HG03521 (cell line): ENCODE data around the gene TMEM94.
"Not testable (repeated sequence)": the region's sequence is repeated elsewhere in the genome, so short reads cannot be mapped to it uniquely, and the experiment has no call there.

Experiments
- ATAC-seq: cut with Tn5 transposase; IDR thresholded peaks from one replicate; pipeline ENCODE4 v1.9.1; 2021; ENCODE audit warnings: mild to moderate bottlenecking, moderate library complexity; ENCODE audit not compliant: unreplicated experiment

TMEM94 gene

DNA sequence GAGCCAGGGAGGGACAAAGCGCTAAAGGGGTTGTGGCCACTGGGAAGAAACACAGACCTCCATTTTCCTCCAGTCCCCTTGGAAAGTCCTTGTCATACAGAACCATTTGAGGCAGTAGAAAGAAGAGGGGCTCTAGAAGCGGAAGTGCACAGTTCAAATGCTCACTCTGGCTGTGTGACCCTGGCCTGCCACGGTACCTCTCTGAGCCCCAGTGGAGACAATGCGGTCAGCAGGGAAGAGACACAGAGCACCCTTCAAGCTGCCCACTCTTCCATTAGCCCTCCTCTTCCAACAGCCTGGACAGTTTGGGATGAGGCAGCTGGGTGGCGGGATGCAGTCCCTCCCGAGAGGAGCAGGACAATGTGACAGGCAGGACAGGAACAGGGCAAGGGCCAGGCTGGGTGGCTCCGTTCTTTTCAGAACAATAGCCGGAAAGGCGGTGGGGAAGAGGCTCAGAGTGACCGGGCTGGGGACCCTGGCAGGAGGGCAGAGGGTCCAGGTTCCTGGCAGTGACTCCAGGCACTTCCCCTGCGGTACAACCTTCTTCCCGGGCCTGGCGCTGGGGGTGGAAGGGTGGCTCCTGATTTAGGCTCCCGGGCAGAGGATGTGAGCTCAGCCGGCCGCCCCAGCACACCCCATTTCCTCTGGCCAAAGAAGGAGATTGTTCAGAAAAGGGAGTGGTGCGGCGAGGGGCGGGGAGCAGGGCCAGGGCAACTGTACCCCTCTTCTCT lies 53.3 kb downstream of the TMEM94 start:
- ATAC-seq, result no peak

- no peak for ATAC-seq
Measured at GRCh38 chr17:75511270-75511609, 54.8 kb downstream of the TMEM94 start.

GRCh38 chr17:75511610-75512575 lies 55.5 kb downstream of the TMEM94 start:
- ATAC-seq, result no peak

- no peak for ATAC-seq
Measured at GRCh38 chr17:75512926-75513640, 56.6 kb downstream of the TMEM94 start.

GRCh38 chr17:75513641-75514000 lies 57.2 kb downstream of the TMEM94 start:
- ATAC-seq, result no peak

DNA sequence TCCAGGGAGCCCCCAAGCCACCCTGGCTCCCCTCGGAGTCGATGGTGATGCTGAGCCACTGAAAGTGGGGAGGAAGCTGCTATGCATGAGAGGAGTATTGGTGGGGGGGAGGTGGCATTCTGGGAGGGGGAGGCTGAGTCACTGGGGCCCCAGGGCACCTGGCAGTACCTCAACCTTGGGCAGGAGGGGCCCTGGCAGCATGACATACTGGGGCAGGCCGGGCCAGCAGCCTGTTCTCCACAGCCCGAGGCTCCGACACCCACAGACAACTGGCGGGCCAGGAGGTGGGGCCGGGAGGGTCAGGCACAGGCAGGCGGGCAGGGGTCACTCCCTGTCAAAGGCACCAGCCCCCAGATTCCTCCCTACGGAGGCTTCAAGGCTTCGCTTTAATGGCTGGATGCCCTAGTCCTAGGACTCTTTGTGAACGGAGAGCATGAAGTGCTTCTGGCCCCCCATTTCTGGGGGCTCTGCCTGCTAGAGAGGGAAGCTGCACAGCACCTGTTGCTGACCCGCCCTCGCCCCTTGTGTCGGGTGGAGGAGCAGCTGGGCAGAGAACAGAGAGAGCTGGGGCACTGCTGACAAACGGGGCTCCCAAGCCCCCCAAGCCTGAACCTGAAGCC lies 58.0 kb downstream of the TMEM94 start:
- no peak for ATAC-seq

GRCh38 chr17:75514919-75515495 lies 58.6 kb downstream of the TMEM94 start:
- ATAC-seq, result no peak

DNA sequence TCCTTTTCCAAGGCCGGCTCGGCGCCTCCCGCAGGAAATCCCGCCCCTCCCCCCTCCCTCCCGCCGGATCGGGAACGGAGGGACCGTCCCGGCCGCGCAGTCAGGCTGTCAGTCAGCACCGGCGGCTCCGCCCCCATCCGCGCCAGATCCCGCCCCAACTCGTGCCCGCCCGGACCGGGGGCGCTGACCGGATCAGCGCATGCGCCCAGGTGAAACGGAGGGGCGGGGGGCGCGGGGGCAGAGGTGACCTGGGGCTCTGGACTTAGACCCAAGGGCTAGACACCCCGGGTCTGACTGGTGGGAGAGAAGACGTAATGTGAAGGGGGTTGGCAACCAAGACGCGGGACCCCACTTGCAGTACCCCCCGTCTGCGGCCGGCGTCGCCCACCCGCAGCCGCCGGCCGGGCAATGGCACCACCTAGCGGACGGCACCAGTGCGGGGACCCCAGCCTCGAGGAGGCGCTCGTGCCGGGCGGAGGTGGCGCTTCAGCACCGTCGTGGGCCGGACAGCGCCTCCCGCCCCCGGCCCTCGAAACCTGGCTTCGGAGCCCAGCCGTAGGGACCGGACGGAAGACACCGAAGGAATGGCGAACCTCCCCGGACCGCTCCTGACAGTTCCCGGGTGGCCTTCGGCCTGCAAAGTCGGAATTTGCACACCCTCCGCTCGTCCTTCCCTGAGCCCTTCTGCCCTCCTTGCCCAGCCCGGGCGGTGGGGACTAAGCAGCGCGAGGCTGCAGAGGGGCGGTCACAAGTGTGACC lies 59.2 kb downstream of the TMEM94 start, which contains the start of gene CASKIN2:
Gene CASKIN2, minus strand, starts transcription at position 42 of the 759 bp plus-strand sequence. CDS start 1,733 bp downstream, outside the sequence.
- peak; percentile 34 for ATAC-seq

DNA sequence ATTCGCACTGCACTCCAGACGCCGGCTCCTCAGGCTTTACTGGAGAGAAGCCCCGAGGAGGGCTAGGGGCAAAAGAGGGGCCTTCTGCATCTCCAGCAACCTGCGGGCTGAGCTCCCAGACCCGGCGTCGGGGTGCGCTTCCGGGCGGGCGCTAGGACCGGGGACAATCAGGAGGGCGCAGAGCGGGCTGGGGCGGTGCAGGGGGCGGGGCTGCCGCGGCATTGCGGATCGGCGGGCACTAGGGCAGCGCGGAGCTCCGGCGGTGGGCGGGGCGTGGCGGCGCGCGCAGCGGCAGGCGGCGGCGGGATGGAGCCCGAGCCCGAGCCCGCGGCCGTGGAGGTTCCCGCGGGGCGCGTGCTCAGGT lies 59.8 kb downstream of the TMEM94 start, which contains the start of gene TSEN54:
Gene TSEN54, plus strand, starts transcription at position 274 of the 364 bp plus-strand sequence. Its CDS starts 33 bp downstream, at position 307.
- ATAC-seq, result peak; percentile 69

DNA sequence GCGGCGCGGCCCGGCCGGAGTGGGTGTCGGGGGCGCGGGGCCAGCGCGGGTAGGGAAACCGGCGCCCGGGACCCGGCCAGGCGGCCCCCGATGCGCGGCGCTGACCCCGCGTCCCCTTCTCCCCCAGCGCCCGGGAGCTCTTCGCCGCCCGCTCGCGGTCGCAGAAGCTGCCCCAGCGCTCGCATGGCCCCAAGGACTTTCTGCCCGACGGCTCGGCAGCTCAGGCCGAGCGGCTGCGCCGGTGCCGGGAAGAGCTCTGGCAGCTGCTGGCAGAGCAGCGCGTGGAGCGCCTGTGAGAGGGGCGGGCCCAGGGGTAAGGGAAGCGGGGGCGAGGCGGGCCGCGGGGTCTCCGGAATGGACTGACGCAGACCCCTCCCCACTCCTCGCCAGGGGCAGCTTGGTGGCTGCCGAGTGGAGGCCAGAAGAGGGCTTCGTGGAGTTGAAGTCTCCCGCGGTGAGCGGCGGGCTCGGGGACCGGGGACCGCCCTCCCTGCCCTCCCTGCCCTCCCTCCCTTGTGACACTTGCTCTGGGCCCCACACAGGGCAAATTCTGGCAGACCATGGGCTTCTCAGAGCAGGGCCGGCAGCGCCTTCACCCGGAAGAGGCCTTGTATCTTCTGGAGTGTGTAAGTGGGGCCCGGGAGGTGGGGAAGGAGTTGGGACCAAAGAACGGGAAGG lies 60.3 kb downstream of the TMEM94 start:
- ATAC-seq, result peak; percentile 14

DNA sequence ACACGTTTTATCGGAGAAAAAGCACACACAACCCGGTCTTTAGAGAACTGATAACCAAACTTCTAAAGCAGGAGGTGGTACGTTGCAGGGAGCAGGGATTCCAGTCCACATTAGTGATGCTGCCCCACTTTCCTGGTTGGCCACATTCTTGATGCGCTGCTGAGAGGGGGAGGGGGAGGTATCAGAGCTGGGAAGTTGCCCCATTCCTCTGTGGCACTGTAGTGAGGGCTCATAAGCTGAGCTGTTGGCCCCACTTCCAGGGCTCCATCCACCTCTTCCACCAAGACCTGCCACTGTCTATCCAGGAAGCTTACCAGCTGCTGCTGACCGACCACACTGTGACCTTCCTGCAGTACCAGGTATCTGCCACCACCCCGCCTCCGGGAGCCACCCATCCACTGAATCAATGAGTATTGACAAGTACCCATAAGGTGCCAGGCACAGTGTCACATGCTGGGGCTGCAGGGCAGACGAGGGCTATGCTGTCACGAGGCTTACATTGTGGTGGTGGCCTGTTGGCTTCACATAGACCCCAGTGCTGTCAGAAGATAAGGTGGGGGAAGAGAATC lies 60.9 kb downstream of the TMEM94 start:
- no peak for ATAC-seq

DNA sequence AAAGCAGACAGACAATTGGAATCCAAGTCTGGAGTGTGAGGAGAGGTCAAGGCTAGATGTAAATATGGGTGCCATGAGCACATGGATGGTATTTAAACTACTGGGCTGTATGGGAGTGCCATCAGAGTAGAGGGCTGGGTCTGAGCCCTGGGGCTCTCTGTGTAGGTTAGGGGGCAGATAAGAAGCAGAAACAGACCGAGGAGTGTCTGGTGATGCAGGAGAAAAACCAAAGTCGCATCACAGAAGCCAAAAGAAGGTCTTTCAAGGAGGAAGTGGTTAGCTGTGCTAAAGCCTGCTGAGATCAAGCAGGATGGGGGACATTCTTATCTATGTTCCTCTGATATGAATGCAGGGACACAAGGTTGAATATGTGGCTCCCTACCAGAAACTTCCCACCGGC lies 61.8 kb downstream of the TMEM94 start:
- no peak for ATAC-seq

DNA sequence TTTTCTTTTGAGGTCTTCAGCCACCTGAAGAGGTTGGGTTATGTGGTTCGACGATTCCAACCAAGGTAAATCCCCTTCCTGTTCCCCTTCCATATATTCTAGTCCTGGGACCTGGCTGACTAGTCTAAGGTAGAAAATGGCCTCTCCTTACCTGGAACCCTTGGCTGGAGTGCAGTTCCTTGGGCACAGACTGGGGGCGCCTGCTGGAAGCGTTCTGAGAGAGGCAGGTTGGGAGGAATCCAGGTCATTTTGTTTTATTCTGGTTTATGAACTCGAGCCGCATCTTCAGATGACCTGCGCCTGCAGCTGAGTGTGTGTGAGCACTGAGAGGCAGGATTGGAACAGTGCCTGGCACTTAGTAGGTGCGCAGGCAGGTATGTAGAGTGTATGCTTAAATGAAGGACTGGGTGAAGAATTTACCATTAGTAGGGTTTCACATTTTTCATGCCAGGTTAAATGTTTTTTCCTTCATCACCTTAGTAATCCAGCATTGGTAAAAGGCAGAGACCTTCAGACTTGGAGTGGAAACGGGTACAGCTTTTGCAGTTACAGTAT lies 62.6 kb downstream of the TMEM94 start:
- ATAC-seq, result no peak

DNA sequence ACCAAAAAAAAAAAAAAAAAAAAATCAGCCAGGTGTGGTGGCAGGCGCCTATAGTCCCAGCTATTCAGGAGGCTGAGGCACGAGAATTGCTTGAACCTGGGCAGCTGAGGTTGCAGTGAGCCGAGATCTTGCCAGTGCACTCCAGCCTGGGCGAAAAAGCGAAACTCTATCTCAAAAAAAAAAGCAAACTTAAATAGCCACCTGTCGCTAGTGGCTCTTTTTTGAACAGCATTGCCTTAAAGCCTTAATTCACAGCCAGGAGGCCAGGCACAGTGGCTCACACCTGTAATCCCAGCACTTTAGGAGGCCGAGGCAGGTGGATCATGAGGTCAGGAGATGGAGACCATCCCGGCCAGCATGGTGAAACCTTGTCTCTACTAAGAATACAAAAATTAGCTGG lies 64.0 kb downstream of the TMEM94 start:
- not testable (repeated sequence) for ATAC-seq

- ATAC-seq, result no peak
Measured at GRCh38 chr17:75521290-75521689, 64.9 kb downstream of the TMEM94 start.

- ATAC-seq, result no peak
Measured at GRCh38 chr17:75521951-75522727, 65.7 kb downstream of the TMEM94 start.

GRCh38 chr17:75523647-75524046 lies 67.2 kb downstream of the TMEM94 start:
- no peak for ATAC-seq
